Left hindlimb (tissue), 1 donor: Measurements from ENCODE around the gene CACNA1C.

Experiments
- DNase-seq: peaks from one replicate; pipeline ENCODE4 v3.0.0-alpha.2; 2018

The CACNA1C gene

DNA sequence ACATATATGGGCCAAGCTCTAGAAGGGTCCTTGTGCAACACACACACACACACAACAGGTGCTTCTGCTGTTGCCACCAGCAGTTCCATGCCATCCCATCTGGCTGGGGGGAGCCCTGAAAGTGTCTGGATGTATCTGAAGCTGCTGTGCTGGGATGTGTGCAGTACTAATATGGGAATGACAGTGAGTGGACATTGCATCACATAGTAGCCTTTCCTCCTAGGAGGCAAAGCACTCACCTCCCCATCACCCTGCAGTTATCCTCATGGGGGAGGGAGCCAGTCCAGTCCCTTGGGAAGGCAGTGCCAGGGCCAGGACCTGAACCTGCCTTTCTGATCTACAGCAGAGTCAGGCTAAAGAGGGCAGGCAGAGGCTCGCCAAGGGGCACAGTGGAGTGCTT lies 208.9 kb downstream of the CACNA1C start:
- DNase-seq: no peak

DNA sequence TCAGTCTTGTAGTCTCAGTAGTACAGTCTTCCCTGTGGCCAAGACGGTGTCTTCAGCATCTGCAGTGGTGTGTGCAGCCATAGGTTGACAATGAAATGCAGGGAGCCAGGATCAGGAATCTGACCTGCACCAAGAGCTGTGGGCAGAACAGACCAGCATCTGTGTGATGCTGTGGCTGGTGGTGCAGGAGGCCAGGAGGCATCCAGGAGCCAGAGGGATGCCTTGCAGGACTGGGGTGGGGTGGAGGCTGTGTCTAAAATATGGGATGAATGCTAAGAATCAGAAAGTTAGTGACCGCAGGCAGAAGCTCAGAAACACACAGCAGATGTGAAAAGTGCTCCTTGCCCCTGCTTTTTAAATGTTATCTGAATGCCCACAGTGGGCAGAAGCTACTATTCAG lies 209.7 kb downstream of the CACNA1C start:
- no peak for DNase-seq

DNA sequence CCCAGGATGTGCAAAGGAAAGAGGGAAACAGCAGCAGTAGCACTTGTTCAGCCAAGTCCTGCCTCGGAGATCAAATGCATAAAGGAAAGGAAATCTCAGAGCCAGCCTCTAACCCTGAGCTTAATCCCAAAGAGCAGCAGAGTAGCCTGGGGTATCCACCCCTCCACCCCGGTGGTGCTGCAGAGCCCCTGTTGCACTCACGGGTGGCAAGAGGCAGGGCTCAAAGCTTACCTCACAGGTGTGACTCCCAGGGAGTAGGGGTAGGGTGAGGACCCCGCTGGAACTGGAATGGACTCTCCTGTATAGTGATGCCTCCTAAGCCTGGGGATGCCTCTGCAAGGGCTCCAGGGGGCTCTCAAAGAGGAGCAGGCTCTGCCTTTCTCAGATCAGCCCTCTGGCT lies 211.1 kb downstream of the CACNA1C start:
- DNase-seq: no peak

DNA sequence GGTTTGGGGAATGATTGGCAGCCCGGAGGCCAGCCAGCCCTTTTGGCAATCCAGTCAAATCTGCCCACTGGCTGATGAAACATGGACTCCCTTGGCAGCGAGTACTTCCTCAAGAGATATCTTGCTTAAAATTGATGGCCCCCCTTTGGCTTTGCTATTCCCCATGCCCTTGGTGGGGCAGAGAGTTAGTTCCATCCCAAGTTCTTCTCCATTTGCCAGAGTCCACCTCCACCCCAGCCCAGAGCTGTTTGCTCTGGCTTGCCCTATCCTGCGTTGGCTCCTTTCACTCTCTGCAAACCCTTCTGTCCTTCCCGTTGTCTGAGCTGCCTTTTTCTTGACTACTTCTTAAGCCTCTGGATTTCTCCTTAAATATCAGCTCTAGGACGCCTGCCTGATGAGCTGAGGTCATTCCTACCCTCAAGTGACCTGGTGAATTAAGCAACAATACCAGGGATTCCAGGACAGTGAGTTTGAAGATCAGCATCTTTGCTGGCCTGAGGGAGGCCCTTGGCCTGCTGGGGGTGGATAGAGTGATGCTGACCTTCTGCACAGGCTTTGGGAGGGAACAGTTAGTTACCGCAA lies 212.0 kb downstream of the CACNA1C start:
- no peak for DNase-seq

- DNase-seq: no peak
These were observed 212.8 kb downstream of the CACNA1C start for GRCh38 chr12:2265461-2266167.

- DNase-seq: no peak
These were observed 214.2 kb downstream of the CACNA1C start for GRCh38 chr12:2266666-2267620.

GRCh38 chr12:2267703-2268470 lies 215.1 kb downstream of the CACNA1C start:
- peak; percentile 72 for DNase-seq

- no peak for DNase-seq
These were observed 215.9 kb downstream of the CACNA1C start for GRCh38 chr12:2268471-2269286.

GRCh38 chr12:2270846-2271245 lies 218.1 kb downstream of the CACNA1C start:
- DNase-seq: no peak

DNA sequence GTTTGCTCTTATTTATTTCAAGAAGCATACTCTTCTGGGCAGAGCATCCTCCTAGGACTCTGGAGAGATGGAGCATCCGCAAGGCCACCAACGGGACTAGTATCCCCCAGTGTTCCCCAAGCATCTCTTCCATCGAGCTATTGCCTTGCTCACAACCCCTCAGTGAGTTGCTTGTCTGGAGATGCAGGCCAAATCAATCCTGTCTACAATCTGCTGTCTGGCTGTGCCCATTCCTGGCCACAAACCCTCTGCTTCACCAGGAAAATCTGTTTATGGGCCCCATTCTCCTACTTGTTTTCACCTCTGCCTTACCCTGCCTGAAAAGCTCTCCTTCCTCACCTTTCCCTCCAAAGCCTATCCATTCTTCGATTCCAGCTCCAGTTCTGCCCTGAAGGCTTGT lies 219.2 kb downstream of the CACNA1C start:
- DNase-seq: no peak

DNA sequence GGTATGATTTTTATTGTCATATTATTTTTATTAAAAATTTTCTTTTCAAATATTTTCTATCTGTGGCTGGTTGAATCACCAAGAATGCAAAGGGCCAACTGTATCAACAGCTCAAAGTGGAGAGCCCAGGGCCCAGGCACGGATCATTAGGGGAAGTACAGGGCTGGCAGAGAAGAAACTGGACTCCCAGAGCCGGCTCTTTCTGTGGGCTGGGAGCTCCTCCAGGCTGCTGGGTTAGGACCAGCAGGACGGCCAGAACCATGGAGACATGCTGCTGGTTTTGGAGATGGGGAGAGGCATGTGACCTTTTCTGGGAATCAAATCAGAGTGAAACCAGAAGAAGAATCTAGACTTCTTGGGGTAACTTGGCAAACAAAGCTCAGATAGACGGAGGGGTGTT lies 220.5 kb downstream of the CACNA1C start:
- no peak for DNase-seq

GRCh38 chr12:2273751-2274150 lies 221.0 kb downstream of the CACNA1C start:
- DNase-seq: no peak

- DNase-seq: no peak
These were observed 221.9 kb downstream of the CACNA1C start for GRCh38 chr12:2274733-2275132.

GRCh38 chr12:2276288-2277033 lies 223.7 kb downstream of the CACNA1C start:
- DNase-seq: no peak

- no peak for DNase-seq
These were observed 224.8 kb downstream of the CACNA1C start for GRCh38 chr12:2277492-2278155.

- DNase-seq: no peak
These were observed 228.7 kb downstream of the CACNA1C start for GRCh38 chr12:2281446-2281845.

DNA sequence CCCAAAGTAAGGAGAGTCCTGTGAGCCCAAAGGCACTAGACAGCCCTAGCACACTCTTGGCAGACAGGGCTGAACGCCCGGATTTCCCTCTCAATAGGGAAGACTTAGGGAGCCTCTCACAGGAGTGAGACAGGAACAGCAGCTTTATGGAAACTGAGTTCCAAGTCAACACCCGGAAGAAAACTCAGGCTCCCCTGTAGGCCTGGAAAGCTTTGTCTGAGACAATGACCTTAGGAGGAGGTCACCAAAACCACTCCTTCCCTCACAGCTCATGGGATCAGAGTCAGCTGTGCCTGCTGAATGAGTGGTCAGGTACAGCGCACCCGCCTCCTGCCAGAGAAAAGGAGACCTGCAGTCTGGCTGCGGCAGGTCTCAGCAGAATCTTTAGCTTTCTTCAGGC lies 229.5 kb downstream of the CACNA1C start:
- DNase-seq: no peak

DNA sequence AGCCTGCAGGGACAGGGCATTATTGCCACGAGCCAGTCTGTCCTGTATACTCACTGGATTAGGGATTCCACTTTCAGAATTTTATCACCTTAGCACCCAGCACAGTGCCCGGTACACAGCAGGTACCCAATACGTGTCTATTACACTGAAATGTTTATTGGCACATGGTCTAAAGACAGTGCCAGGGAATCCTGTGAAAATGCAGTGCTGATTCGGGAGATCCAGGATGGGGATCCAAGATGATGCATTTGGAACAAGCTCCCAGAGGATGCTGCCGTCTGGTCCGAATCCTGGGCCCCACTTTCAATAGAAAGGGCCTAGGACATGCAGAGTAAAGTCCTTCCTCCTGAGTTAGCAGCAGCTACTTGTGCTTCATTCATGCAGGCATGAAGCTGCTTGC lies 230.7 kb downstream of the CACNA1C start:
- no peak for DNase-seq

- peak; percentile 89 for DNase-seq
These were observed 231.1 kb downstream of the CACNA1C start for GRCh38 chr12:2283916-2284315.

DNA sequence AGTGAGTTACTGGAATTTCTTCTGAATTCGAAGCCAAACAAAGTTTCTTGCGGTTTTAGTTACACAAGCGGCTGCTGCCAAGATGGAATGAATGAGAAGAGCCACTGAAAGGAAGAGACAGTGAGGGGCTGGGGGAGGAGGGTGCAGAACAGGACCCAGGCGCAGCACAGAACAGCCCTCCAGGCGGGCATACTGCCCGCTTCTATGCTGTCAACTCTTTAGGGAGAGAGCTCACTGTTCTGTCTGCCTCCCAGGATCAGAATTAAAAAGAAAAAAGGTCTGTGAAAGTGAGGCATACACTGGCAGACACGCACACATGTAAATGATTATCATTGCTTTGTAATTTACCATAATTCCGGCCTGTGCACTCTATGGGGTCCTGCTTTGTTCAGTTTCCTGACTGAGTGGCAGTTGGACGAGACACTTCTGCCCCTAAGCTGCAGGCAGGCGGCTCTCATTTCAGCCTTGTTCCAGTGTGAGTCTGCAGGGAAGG lies 231.6 kb downstream of the CACNA1C start:
- DNase-seq: peak; percentile 79

DNA sequence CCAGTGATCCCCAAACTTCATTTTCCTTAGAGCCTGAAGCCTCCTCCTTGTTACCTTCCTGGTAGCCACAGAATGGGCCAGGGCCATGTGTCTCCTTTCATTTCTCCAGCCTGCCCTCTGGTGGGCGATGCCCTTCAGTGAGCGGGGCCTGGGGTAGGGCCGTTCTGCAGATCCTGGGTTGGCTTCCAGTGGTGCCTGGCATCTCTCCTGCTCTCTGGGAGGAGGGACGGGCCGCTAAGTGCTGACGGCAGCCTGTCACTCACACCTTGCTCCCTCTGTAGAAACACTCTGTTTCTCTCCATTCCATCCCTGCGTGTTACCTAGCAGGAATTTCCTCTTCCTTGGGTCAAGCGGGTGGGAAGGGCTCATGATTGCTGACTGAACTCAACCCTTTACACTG lies 232.1 kb downstream of the CACNA1C start:
- DNase-seq: peak; percentile 90
